Colonic mucosa (tissue), 4 donors: Measurements from ENCODE around the gene TMSB4Y. TPM values are rescaled to one million over a fixed set of nuclear protein-coding genes. Genes with fewer than 3 reads are reported as not detected.

ENCODE experiments used
- DNase-seq: peaks from one replicate; pipeline ENCODE4 v3.0.0-alpha.2; 2020
- H3K27ac ChIP-seq: fragments of 200-600 bp; one replicate; pipeline ENCODE4 v1.8.0; 2021
- H3K27me3 ChIP-seq: fragments of 200-600 bp; one replicate; pipeline ENCODE4 v1.8.0; 2021
- H3K36me3 ChIP-seq: fragments of 200-600 bp; one replicate; pipeline ENCODE4 v1.8.0; 2021
- H3K4me1 ChIP-seq: fragments of 200-600 bp; one replicate; pipeline ENCODE4 v1.8.0; 2021; ENCODE audit warnings: mild to moderate bottlenecking
- H3K4me3 ChIP-seq: fragments of 200-600 bp; one replicate; pipeline ENCODE4 v1.8.0; 2021
- H3K9ac ChIP-seq, 2 donors: one replicate each; pipeline ENCODE4 v1.7.0; 2013; ENCODE audit warnings: control low read depth in 2 of 2, low read depth in 2 of 2, low read length in 2 of 2
- H3K9me3 ChIP-seq: fragments of 200-600 bp; one replicate; pipeline ENCODE4 v1.8.0; 2021
- CTCF ChIP-seq: fragments of 200-600 bp; IDR thresholded peaks from one replicate; pipeline ENCODE4 v1.8.0; 2022; ENCODE audit warnings: antibody characterized with exemption, mild to moderate bottlenecking
- intact Hi-C: fragments of 100-400 bp; cut with DNase I; formaldehyde crosslinking; loops from one replicate; pipeline ENCODE4 v1.14.1; 2022
- total RNA-seq, 2 donors: library from RNA; stranded (reverse); fragmentation: NEBNext Ultra II Directional in 1 of 2; extraction: Animal tissue kit (Norgen Biotek cat#: 25700) in 1 of 2; gene quantifications; one replicate each; pipeline ENCODE4 v1.2.1, GENCODE V29; 2021
- donor health status: healthy.
- donor health status: DM: no; HTN: no; CAD: no.
- donor health status: DM: no; HTN: no; CAD: no.

The TMSB4Y gene
- total RNA-seq, 2 donors from 2014 or later: not detected

GRCh38 chrY:13751289-13752071 lies 47.8 kb downstream of the TMSB4Y start:
- H3K9ac ChIP-seq: no peak overlapping the region
- H3K4me3 ChIP-seq: no peak overlapping the region
- H3K27me3 ChIP-seq: no peaks in the 10 kb centered on the region
- H3K9me3 ChIP-seq: no peaks in the 10 kb centered on the region
- no peaks in the 10 kb centered on the region for H3K36me3 ChIP-seq
- H3K27ac ChIP-seq: no peak overlapping the region
- H3K4me1 ChIP-seq: no peaks in the 10 kb centered on the region
- no peak for DNase-seq
- no peak for TF ChIP-seq CTCF
- intact Hi-C loops: no loop called here

- Histone ChIP-seq H3K36me3 (no peaks in the 10 kb centered on the region), H3K27ac (no peak overlapping the region), H3K9me3 (no peaks in the 10 kb centered on the region), H3K9ac (no peak overlapping the region), H3K4me1 (no peaks in the 10 kb centered on the region), H3K4me3 (no peak overlapping the region), H3K27me3 (no peaks in the 10 kb centered on the region)
- no peak for TF ChIP-seq CTCF
- no peak for DNase-seq
- intact Hi-C loops: no loop called here
Measured at GRCh38 chrY:13754661-13755060, 51.0 kb downstream of the TMSB4Y start.

Other genes starting within 250 kb of the TMSB4Y start
- gene UTY, start 223.9 kb upstream of the TMSB4Y start, total RNA-seq: under 1 TPM in 1 of 2 donors, not detected in 1; 0.12 TPM